GM19023 (cell line): ENCODE data around the gene PLEKHG2.

Source experiments
- ATAC-seq: cut with Tn5 transposase; IDR thresholded peaks from one replicate; pipeline ENCODE4 v1.9.1; 2021; ENCODE audit warnings: mild to moderate bottlenecking, moderate library complexity; ENCODE audit not compliant: unreplicated experiment

PLEKHG2 gene

GRCh38 chr19:39403331-39404312, 8.8 kb upstream of the PLEKHG2 start:
- no peak for ATAC-seq

DNA sequence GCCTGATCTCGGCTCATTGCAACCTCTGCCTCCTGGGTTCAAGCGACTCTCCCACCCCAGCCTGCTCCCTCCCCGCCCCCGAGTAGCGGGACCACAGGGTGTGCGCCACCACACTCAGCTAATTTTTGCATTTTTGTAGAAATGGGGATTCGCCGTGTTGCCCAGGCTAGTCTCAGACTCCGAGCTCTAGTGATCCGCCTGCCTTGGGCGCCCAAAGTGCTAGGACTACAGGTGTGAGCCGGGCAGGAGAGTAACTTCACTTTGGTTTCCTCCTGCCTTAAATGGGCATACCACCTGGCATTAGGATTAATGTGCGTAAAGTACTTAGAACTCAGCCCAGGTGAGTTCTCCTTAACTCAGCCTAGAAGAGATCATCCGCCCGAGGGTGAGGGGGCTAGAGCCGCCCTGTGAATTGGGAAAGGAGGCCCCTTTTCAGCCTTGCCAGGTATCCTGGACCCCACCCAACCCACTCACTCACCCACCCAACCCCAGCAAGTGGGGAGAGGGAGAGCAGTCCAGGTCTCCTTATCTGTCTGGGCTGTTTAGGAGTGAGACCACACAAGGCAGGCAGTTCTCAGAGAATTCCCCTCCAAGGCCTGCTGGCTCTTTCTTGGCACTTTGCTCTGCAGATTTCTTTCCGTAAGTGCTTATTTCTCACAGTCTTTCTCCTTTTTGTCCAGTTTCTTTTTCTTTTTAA, 7.1 kb upstream of the PLEKHG2 start:
- ATAC-seq: no peak

- no peak for ATAC-seq
Measured at GRCh38 chr19:39405958-39406655, 6.4 kb upstream of the PLEKHG2 start.

GRCh38 chr19:39406656-39407409, 5.6 kb upstream of the PLEKHG2 start, which contains the start of gene ZFP36:
ZFP36 (plus strand) TSS chr19:39406847; CDS start chr19:39406905, 58 bp downstream.
- ATAC-seq: peak; percentile 13

- ATAC-seq: no peak
Measured at GRCh38 chr19:39407410-39407659, 5.1 kb upstream of the PLEKHG2 start.

DNA sequence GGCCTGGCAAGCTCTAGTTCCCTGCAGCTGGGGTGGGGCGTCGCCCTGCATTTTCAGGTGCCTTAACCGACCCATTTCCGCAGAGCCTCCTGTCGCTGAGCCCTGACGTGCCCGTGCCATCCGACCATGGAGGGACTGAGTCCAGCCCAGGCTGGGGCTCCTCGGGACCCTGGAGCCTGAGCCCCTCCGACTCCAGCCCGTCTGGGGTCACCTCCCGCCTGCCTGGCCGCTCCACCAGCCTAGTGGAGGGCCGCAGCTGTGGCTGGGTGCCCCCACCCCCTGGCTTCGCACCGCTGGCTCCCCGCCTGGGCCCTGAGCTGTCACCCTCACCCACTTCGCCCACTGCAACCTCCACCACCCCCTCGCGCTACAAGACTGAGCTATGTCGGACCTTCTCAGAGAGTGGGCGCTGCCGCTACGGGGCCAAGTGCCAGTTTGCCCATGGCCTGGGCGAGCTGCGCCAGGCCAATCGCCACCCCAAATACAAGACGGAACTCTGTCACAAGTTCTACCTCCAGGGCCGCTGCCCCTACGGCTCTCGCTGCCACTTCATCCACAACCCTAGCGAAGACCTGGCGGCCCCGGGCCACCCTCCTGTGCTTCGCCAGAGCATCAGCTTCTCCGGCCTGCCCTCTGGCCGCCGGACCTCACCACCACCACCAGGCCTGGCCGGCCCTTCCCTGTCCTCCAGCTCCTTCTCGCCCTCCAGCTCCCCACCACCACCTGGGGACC, 4.6 kb upstream of the PLEKHG2 start:
- ATAC-seq: no peak

GRCh38 chr19:39408392-39409207, 3.9 kb upstream of the PLEKHG2 start:
- ATAC-seq: no peak

DNA sequence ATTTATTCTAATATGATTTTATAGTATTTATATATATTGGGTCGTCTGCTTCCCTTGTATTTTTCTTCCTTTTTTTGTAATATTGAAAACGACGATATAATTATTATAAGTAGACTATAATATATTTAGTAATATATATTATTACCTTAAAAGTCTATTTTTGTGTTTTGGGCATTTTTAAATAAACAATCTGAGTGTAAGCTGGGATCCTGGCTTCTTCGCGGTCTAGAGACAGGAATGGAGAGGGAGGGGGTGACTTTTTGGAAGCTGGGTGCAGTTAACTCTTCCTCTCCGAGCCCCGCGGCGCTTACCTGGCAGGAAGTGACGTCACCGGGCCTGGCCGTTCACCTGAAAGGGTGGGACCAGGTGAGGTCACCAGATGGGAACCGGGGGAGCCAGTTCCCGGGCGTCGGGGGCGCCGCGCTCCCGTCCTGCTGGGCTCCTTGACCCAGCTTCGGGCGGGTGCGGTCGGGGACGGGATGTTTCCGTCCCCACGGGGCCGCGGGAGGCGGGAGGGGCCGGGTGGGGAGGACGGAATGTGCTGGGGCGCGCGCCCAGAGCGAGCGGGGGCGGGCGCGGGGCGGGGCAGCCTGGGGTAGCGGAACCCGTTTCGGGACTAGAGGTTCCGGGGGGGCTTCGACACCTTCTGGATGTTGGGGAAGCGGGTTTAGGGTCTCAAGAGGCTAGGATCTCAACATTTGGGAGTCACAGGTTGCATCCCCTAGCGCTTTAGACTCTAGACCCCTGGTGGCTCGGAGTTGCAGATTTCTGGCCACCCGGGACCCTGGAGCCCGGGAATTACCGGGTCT, 3.1 kb upstream of the PLEKHG2 start:
- ATAC-seq: no peak

DNA sequence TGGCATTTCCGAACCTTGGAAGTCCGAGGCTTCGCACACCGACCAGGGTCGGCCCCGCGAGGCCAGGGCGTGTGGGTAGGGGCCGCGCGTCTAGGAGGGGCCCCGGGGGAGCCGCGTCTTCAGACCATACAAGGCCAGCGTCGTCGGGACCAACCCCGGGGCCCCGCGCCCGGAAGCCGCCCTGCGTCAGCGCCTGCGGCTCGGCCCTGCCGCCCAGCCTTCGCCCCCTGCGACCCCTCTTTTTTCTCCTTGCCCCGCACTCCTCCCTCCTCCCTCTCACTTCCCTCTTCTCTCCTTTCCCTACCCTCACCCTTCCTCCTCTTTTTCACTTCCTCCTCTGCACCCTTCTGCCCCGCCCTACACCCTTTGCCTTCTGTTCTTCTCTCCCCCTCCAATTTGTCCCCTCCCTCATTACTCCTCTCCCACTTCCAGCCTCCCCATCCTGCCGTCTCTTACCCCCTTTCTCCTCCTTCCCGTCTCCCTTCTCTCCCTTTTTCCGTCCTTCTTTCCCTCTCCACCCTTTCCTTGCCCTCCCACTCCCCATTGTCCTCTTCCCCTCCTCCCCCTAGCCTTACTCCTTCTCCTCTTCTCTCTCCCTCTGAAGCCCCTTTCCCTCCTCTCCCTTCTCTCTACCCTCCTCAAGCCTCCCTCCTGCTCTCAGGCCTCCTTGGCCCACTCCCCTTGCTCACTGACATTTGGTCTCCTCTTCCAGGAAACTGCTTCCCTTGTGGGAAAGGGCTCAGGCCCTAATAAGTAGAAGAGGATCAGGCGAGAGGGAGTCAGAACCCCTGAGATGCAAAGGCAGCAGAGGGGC, 2.2 kb upstream of the PLEKHG2 start:
- no peak for ATAC-seq

DNA sequence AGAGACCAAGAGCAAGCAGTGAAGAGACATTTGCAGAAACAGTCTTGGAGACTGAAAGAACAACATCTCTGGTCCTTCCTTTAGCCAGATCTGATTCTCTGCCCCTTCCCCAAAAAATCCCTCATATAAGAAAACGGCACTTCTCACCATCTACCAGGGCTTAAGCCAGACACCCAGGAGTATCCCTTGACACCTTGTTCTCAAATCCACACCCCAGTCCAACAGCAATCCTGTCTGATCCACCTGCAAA, 1.7 kb upstream of the PLEKHG2 start:
- ATAC-seq: no peak

- no peak for ATAC-seq
Measured at GRCh38 chr19:39411081-39411831, 1.2 kb upstream of the PLEKHG2 start.

DNA sequence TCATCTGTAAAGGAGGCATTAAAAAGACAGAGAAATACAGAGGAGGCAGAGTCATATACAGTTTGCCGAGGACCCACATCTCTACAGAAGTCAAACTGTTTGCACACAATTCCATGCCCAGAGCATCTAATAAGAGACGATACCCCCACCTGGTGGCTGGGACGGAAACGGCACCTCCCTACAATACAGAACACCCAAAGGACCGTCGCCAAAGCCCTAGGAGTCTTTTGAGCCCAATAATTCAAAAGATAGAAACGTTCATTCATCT, 703 bp upstream of the PLEKHG2 start:
- ATAC-seq: peak; percentile 22

DNA sequence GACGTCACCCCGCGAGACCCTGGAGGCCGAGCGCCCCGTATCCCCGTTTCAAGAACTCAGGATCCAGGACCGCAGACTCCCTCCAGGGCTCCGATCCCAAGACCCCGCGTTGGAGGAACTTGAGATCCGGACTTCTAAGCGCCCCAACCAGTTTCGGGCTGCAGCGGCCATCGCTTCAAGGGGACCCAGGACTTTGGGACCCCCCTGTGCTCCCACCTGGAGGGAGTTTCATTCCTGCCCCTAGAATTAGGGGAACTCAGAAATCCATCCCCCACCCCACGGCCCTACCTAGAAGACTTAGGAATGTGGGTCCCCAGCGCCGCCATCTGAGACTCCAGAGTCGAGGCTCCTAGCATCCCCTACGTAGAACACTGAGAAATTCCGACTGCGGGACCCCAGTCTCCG, 400 bp downstream of the PLEKHG2 start:
- ATAC-seq: no peak

GRCh38 chr19:39413272-39413910, 922 bp downstream of the PLEKHG2 start:
- ATAC-seq: no peak

DNA sequence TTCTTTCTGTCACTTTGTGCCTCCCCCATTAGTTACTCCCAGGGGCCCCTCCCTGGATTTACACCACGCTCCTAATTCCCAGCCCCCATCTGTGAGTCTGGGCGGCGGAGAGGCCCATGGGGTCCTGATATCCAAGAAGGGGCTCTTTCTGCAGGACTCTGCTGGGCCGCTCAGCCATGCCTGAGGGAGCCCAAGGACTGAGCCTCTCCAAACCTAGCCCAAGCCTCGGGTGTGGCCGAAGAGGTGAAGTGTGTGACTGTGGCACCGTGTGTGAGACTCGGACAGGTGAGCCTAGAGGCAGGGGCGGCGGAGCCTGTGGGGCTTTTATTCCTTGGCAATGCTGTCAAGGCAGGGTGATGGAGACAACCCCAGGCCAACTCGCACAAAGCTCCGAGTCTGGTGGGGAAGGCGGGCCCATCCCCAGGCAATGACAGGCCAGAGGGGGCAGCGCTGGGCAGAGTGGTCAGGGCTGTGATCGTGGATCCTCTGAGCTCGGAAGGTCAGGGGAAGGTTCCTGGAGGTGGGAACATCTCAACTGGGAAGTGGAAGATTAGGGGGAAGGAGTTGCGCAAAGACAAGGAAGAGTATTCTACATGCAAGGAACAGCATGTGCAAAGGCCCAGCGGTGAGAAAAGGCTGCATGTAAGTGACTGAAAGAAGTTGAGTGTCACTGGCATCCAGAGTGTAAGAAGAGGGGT, 1.6 kb downstream of the PLEKHG2 start:
- no peak for ATAC-seq
